Liver (tissue), 9 donors: Measurements from ENCODE around the gene CYP2S1. TPM values are rescaled to one million over a fixed set of nuclear protein-coding genes. Genes with fewer than 3 reads are reported as not detected.

Experiments used
- DNase-seq: peaks from one replicate; pipeline ENCODE4 v3.0.0-alpha.2; 2017; ENCODE audit warnings: low spot score
- H3K27ac ChIP-seq, 2 donors: one replicate each; pipeline ENCODE4 v1.7.0; 2013; ENCODE audit warnings: inconsistent platforms in 2 of 2, low read length in 2 of 2, control low read depth in 1 of 2, low read depth in 1 of 2, mild to moderate bottlenecking in 1 of 2
- H3K27me3 ChIP-seq, 4 donors: one replicate each; pipeline versions ENCODE4 v1.6.1 to v1.7.0; 2013; ENCODE audit warnings: low read length in 3 of 4, inconsistent platforms in 1 of 4, mild to moderate bottlenecking in 1 of 4, moderate library complexity in 1 of 4; ENCODE audit not compliant: control insufficient read depth in 4 of 4, insufficient read depth in 4 of 4
- H3K36me3 ChIP-seq, 4 donors: one replicate each; pipeline versions ENCODE4 v1.6.1 to v1.7.0; 2013; ENCODE audit warnings: low read length in 3 of 4, mild to moderate bottlenecking in 3 of 4, low read depth in 1 of 4, moderate library complexity in 1 of 4; ENCODE audit not compliant: control insufficient read depth in 4 of 4, insufficient read depth in 3 of 4
- H3K4me1 ChIP-seq, 4 donors: one replicate each; pipeline versions ENCODE4 v1.6.1 to v1.7.0; 2013; ENCODE audit warnings: low read length in 3 of 4, mild to moderate bottlenecking in 3 of 4, moderate library complexity in 1 of 4; ENCODE audit not compliant: control insufficient read depth in 4 of 4, insufficient read depth in 4 of 4
- H3K4me3 ChIP-seq, 3 donors: one replicate each; pipeline versions ENCODE4 v1.6.1 to v1.7.0; 2013; ENCODE audit warnings: low read length in 3 of 3, control low read depth in 1 of 3, low read depth in 1 of 3, mild to moderate bottlenecking in 1 of 3
- H3K9ac ChIP-seq, 2 donors: one replicate each; pipeline ENCODE4 v1.7.0; 2013; ENCODE audit warnings: low read length in 2 of 2, mild to moderate bottlenecking in 2 of 2, moderate library complexity in 2 of 2, control low read depth in 1 of 2, low read depth in 1 of 2
- H3K9me3 ChIP-seq, 4 donors: one replicate each; pipeline versions ENCODE4 v1.6.1 to v1.7.0; 2013; ENCODE audit warnings: low read length in 3 of 4; ENCODE audit not compliant: control insufficient read depth in 4 of 4
- EGR1 ChIP-seq, 2 donors: IDR thresholded peaks; 2 replicates each; pipeline ENCODE4 v1.6.1; 2016 to 2018; ENCODE audit warnings: antibody characterized with exemption in 2 of 2, low read depth in 2 of 2
- FOXA1 ChIP-seq: IDR thresholded peaks from 2 replicates; pipeline ENCODE4 v1.6.1; 2016; ENCODE audit warnings: antibody characterized with exemption
- FOXA2 ChIP-seq: IDR thresholded peaks from 2 replicates; pipeline ENCODE4 v1.6.1; 2016; ENCODE audit warnings: antibody characterized with exemption
- GABPA ChIP-seq, 2 donors: IDR thresholded peaks in 1 of 2; conservative IDR thresholded peaks in 1 of 2; 2 replicates each; pipeline ENCODE4 v1.6.1; 2016; ENCODE audit warnings: antibody characterized with exemption in 2 of 2, mild to moderate bottlenecking in 1 of 2, moderate library complexity in 1 of 2
- HNF4A ChIP-seq, 2 donors: conservative IDR thresholded peaks; 2 replicates each; pipeline ENCODE4 v1.6.1; 2016; ENCODE audit warnings: antibody characterized with exemption in 2 of 2, mild to moderate bottlenecking in 2 of 2
- HNF4G ChIP-seq: IDR thresholded peaks from 2 replicates; pipeline ENCODE4 v1.6.1; 2016; ENCODE audit warnings: antibody characterized with exemption
- JUND ChIP-seq, 2 donors: IDR thresholded peaks; 2 replicates each; pipeline ENCODE4 v1.6.1; 2016; ENCODE audit warnings: antibody characterized with exemption in 2 of 2
- NR2F2 ChIP-seq: IDR thresholded peaks from 2 replicates; pipeline ENCODE4 v1.6.1; 2016; ENCODE audit warnings: antibody characterized with exemption
- RAD21 ChIP-seq, 2 donors: IDR thresholded peaks; 2 replicates each; pipeline ENCODE4 v1.6.1; 2016; ENCODE audit warnings: antibody characterized with exemption in 2 of 2, mild to moderate bottlenecking in 2 of 2
- RXRA ChIP-seq, 2 donors: IDR thresholded peaks; 2 replicates each; pipeline ENCODE4 v1.6.1; 2017 to 2018; ENCODE audit warnings: antibody characterized with exemption in 2 of 2, mild to moderate bottlenecking in 1 of 2
- SP1 ChIP-seq: IDR thresholded peaks from 2 replicates; pipeline ENCODE4 v1.6.1; 2018; ENCODE audit warnings: antibody characterized with exemption, mild to moderate bottlenecking
- TAF1 ChIP-seq: conservative IDR thresholded peaks from 2 replicates; pipeline ENCODE4 v1.6.1; 2016; ENCODE audit warnings: antibody characterized with exemption, mild to moderate bottlenecking
- YY1 ChIP-seq: IDR thresholded peaks from 2 replicates; pipeline ENCODE4 v1.6.1; 2016; ENCODE audit warnings: antibody characterized with exemption, mild to moderate bottlenecking
- WGBS: extraction: QIAGEN DNeasy Blood & Tissue Kit; methylation state at CpG from one replicate; pipeline ENCODE4 v1.1.7; 2013; 5-methylcytosine and 5-hydroxymethylcytosine counted together
- polyA plus RNA-seq, 2 donors: library from polyadenylated mRNA; stranded (reverse) in 1 of 2; unstranded in 1 of 2; fragments of 200-250 nt in 1 of 2; fragments of >200 nt in 1 of 2; fragmentation: Nextera tagmentation in 1 of 2; extraction: Ambion mirVana in 1 of 2; gene quantifications; one replicate each; pipeline versions ENCODE4 v1.2.1 to v1.2.3, GENCODE V29; 2013 to 2015
- total RNA-seq, 2 donors: library from RNA; depleted of rRNA; stranded (reverse); fragments of >200 nt; gene quantifications; one replicate each; pipeline ENCODE4 v1.2.3, GENCODE V29; 2014
- TF ChIP-seq, protein P1 (sequence below): IDR thresholded peaks from 2 replicates; pipeline ENCODE4 v1.6.1; 2016; ENCODE audit warnings: antibody characterized with exemption
- TF ChIP-seq, protein P2 (sequence below): IDR thresholded peaks from 2 replicates; pipeline ENCODE4 v1.6.1; 2016; ENCODE audit warnings: antibody characterized with exemption
- TF ChIP-seq, protein P3 (sequence below): IDR thresholded peaks from 2 replicates; pipeline ENCODE4 v1.6.1; 2016; ENCODE audit warnings: antibody characterized with exemption, mild to moderate bottlenecking
- donor health status: healthy.
- donor health status: healthy.
- donor health status: healthy.
- donor health status: healthy.
- donor health status: healthy.

Gene CYP2S1
- total and polyA plus RNA-seq, 4 donors, result 0.35 to 1.9 (median 1.5) TPM

- no peak for TF ChIP-seq RAD21 (IDR thresholded peaks at IDR 0.05)
- TF ChIP-seq RXRA (IDR thresholded peaks at IDR 0.05), result no peak
- TF ChIP-seq, protein P1, sequence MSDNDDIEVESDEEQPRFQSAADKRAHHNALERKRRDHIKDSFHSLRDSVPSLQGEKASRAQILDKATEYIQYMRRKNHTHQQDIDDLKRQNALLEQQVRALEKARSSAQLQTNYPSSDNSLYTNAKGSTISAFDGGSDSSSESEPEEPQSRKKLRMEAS, result no peak
- no peak for TF ChIP-seq HNF4A (conservative IDR thresholded peaks at IDR 0.05)
Measured at GRCh38 chr19:41154060-41154459, 39.0 kb upstream of the CYP2S1 start (continued).

- no peaks in the 10 kb centered on the region for H3K9me3 ChIP-seq
- no peak for DNase-seq
- no peaks in the 10 kb centered on the region for H3K36me3 ChIP-seq
- no peak overlapping the region for H3K4me3 ChIP-seq
- TF ChIP-seq EGR1 (IDR thresholded peaks at IDR 0.05; ENCODE audit: low read depth in 2 of 2) (no peak), HNF4G (no peak), NR2F2 (no peak), GABPA (IDR thresholded peaks at IDR 0.05 in 1 of 2, conservative IDR thresholded peaks at IDR 0.05 in 1 of 2) (no peak), YY1 (no peak), RXRA (IDR thresholded peaks at IDR 0.05) (no peak), JUND (IDR thresholded peaks at IDR 0.05) (no peak), FOXA2 (no peak), TAF1 (no peak), HNF4A (conservative IDR thresholded peaks at IDR 0.05) (no peak), FOXA1 (no peak), SP1 (no peak)
- TF ChIP-seq, protein P2, sequence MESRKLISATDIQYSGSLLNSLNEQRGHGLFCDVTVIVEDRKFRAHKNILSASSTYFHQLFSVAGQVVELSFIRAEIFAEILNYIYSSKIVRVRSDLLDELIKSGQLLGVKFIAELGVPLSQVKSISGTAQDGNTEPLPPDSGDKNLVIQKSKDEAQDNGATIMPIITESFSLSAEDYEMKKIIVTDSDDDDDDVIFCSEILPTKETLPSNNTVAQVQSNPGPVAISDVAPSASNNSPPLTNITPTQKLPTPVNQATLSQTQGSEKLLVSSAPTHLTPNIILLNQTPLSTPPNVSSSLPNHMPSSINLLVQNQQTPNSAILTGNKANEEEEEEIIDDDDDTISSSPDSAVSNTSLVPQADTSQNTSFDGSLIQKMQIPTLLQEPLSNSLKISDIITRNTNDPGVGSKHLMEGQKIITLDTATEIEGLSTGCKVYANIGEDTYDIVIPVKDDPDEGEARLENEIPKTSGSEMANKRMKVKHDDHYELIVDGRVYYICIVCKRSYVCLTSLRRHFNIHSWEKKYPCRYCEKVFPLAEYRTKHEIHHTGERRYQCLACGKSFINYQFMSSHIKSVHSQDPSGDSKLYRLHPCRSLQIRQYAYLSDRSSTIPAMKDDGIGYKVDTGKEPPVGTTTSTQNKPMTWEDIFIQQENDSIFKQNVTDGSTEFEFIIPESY, result no peak
- TF ChIP-seq, protein P3, sequence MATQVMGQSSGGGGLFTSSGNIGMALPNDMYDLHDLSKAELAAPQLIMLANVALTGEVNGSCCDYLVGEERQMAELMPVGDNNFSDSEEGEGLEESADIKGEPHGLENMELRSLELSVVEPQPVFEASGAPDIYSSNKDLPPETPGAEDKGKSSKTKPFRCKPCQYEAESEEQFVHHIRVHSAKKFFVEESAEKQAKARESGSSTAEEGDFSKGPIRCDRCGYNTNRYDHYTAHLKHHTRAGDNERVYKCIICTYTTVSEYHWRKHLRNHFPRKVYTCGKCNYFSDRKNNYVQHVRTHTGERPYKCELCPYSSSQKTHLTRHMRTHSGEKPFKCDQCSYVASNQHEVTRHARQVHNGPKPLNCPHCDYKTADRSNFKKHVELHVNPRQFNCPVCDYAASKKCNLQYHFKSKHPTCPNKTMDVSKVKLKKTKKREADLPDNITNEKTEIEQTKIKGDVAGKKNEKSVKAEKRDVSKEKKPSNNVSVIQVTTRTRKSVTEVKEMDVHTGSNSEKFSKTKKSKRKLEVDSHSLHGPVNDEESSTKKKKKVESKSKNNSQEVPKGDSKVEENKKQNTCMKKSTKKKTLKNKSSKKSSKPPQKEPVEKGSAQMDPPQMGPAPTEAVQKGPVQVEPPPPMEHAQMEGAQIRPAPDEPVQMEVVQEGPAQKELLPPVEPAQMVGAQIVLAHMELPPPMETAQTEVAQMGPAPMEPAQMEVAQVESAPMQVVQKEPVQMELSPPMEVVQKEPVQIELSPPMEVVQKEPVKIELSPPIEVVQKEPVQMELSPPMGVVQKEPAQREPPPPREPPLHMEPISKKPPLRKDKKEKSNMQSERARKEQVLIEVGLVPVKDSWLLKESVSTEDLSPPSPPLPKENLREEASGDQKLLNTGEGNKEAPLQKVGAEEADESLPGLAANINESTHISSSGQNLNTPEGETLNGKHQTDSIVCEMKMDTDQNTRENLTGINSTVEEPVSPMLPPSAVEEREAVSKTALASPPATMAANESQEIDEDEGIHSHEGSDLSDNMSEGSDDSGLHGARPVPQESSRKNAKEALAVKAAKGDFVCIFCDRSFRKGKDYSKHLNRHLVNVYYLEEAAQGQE, result no peak
- TF ChIP-seq, protein P1, result no peak
- H3K9ac ChIP-seq, result no peak overlapping the region
- WGBS, result 78% methylated on average over 2 of the region's 2 CpGs
- no peaks in the 10 kb centered on the region for H3K4me1 ChIP-seq
- no peak overlapping the region for H3K27ac ChIP-seq
- H3K27me3 ChIP-seq, result no peaks in the 10 kb centered on the region
Measured at GRCh38 chr19:41156207-41156606, 36.8 kb upstream of the CYP2S1 start.

- Histone ChIP-seq H3K9ac (no peak overlapping the region), H3K27ac (no peak overlapping the region), H3K27me3 (no peaks in the 10 kb centered on the region), H3K36me3 (no peaks in the 10 kb centered on the region), H3K4me3 (no peak overlapping the region), H3K9me3 (no peaks in the 10 kb centered on the region), H3K4me1 (no peaks in the 10 kb centered on the region)
- WGBS, result 61% methylated on average over 2 of the region's 2 CpGs
- TF ChIP-seq NR2F2, result no peak
- no peak for TF ChIP-seq HNF4G
- TF ChIP-seq TAF1, result no peak
- TF ChIP-seq HNF4A (conservative IDR thresholded peaks at IDR 0.05), result no peak
- TF ChIP-seq, protein P2, result no peak
- no peak for TF ChIP-seq GABPA (IDR thresholded peaks at IDR 0.05 in 1 of 2, conservative IDR thresholded peaks at IDR 0.05 in 1 of 2)
- no peak for TF ChIP-seq YY1
- TF ChIP-seq, protein P3, result no peak
- no peak for TF ChIP-seq SP1
- no peak for TF ChIP-seq JUND (IDR thresholded peaks at IDR 0.05)
- TF ChIP-seq EGR1 (IDR thresholded peaks at IDR 0.05; ENCODE audit: low read depth in 2 of 2), result no peak
- no peak for DNase-seq
Measured at GRCh38 chr19:41159881-41160280, 33.1 kb upstream of the CYP2S1 start.
